ENCODE data around the gene ZMYND8.

ZMYND8 gene

GRCh38 chr20:47332381-47333206, 23.9 kb downstream of the ZMYND8 start:
- no peak for DNase-seq (ENCODE audit: low read depth in 2 of 2, low spot score in 1 of 2)

- no peak for DNase-seq (ENCODE audit: low read depth in 2 of 2, low spot score in 1 of 2)
These were observed 25.4 kb downstream of the ZMYND8 start for GRCh38 chr20:47330933-47331708.

- no peak for DNase-seq (ENCODE audit: low read depth in 2 of 2, low spot score in 1 of 2)
These were observed 26.4 kb downstream of the ZMYND8 start for GRCh38 chr20:47330071-47330470.

- DNase-seq (ENCODE audit: low read depth in 2 of 2, low spot score in 1 of 2): no peak
These were observed 28.4 kb downstream of the ZMYND8 start for GRCh38 chr20:47328129-47328528.

GRCh38 chr20:47327711-47328110, 28.8 kb downstream of the ZMYND8 start:
- no peak for DNase-seq (ENCODE audit: low read depth in 2 of 2, low spot score in 1 of 2)

GRCh38 chr20:47326658-47327268, 29.7 kb downstream of the ZMYND8 start:
- no peak for DNase-seq (ENCODE audit: low read depth in 2 of 2, low spot score in 1 of 2)

- no peak for DNase-seq (ENCODE audit: low read depth in 2 of 2, low spot score in 1 of 2)
These were observed 31.3 kb downstream of the ZMYND8 start for GRCh38 chr20:47325242-47325641.

GRCh38 chr20:47320990-47321805, 35.3 kb downstream of the ZMYND8 start:
- no peak for DNase-seq (ENCODE audit: low read depth in 2 of 2, low spot score in 1 of 2)

- no peak for DNase-seq (ENCODE audit: low read depth in 2 of 2, low spot score in 1 of 2)
These were observed 36.8 kb downstream of the ZMYND8 start for GRCh38 chr20:47319517-47320252.

- no peak for DNase-seq (ENCODE audit: low read depth in 2 of 2, low spot score in 1 of 2)
These were observed 37.6 kb downstream of the ZMYND8 start for GRCh38 chr20:47318586-47319516.

- no peak for DNase-seq (ENCODE audit: low read depth in 2 of 2, low spot score in 1 of 2)
These were observed 38.4 kb downstream of the ZMYND8 start for GRCh38 chr20:47318027-47318585.

- peak; percentile 28 to 58 for DNase-seq (ENCODE audit: low read depth in 2 of 2, low spot score in 1 of 2)
These were observed 39.2 kb downstream of the ZMYND8 start for GRCh38 chr20:47317127-47317895.

- no peak for DNase-seq (ENCODE audit: low read depth in 2 of 2, low spot score in 1 of 2)
These were observed 39.7 kb downstream of the ZMYND8 start for GRCh38 chr20:47316776-47317126.

- DNase-seq (ENCODE audit: low read depth in 2 of 2, low spot score in 1 of 2): no peak
These were observed 41.0 kb downstream of the ZMYND8 start for GRCh38 chr20:47315339-47316056.

GRCh38 chr20:47314647-47315338, 41.7 kb downstream of the ZMYND8 start:
- DNase-seq (ENCODE audit: low read depth in 2 of 2, low spot score in 1 of 2): no peak

GRCh38 chr20:47311967-47312681, 44.4 kb downstream of the ZMYND8 start:
- no peak for DNase-seq (ENCODE audit: low read depth in 2 of 2, low spot score in 1 of 2)

All from stimulated activated CD8-positive, alpha-beta memory T cell treated with anti-CD3 and anti-CD28 coated beads, Interleukin-4, amount 100 ng/mL, for 4 hours (primary cell).